RCC 7860 (cell line): Measurements from ENCODE around the gene GPX6.
"Not testable (repeated sequence)": the region's sequence is repeated elsewhere in the genome, so short reads cannot be mapped to it uniquely, and the experiment has no call there.

ENCODE experiments used
- DNase-seq: peaks from one replicate; pipeline ENCODE4 v3.0.0-alpha.2; 2015; ENCODE audit warnings: low spot score
- FAIRE-seq: peaks from 2 replicates; lab custom pipeline; 2012; peaks lifted over from hg19 to GRCh38; lab: Jason Lieb, UNC

GPX6 gene

GRCh38 chr6:28486533-28486932 lies 29.1 kb downstream of the GPX6 start:
- no peak for DNase-seq
- FAIRE-seq = no peak

- no peak for FAIRE-seq
- DNase-seq = no peak
Observed at GRCh38 chr6:28485482-28485881, 30.1 kb downstream of the GPX6 start.

- no peak for FAIRE-seq
- DNase-seq = no peak
Observed at GRCh38 chr6:28480253-28480932, 35.2 kb downstream of the GPX6 start.

- no peak for DNase-seq
- FAIRE-seq = no peak
Observed at GRCh38 chr6:28478518-28478917, 37.1 kb downstream of the GPX6 start.

GRCh38 chr6:28474441-28475219 lies 41.0 kb downstream of the GPX6 start:
- FAIRE-seq (peak; percentile 50), DNase-seq (peak; percentile 90)

GRCh38 chr6:28469153-28469745 lies 46.3 kb downstream of the GPX6 start:
- DNase-seq, FAIRE-seq: not testable (repeated sequence)

- DNase-seq (no peak), FAIRE-seq (no peak)
Observed at GRCh38 chr6:28468056-28468455, 47.5 kb downstream of the GPX6 start.

GRCh38 chr6:28462401-28462800 lies 53.2 kb downstream of the GPX6 start:
- DNase-seq = no peak
- FAIRE-seq = no peak

- DNase-seq = no peak
- no peak for FAIRE-seq
Observed at GRCh38 chr6:28458568-28458967, 57.0 kb downstream of the GPX6 start.
